ENCODE data around the gene HCN4. TPM values are rescaled to one million over a fixed set of nuclear protein-coding genes. Genes with fewer than 3 reads are reported as not detected.

HCN4 gene
- total RNA-seq, 4 donors from 2014 or later = not detected

DNA sequence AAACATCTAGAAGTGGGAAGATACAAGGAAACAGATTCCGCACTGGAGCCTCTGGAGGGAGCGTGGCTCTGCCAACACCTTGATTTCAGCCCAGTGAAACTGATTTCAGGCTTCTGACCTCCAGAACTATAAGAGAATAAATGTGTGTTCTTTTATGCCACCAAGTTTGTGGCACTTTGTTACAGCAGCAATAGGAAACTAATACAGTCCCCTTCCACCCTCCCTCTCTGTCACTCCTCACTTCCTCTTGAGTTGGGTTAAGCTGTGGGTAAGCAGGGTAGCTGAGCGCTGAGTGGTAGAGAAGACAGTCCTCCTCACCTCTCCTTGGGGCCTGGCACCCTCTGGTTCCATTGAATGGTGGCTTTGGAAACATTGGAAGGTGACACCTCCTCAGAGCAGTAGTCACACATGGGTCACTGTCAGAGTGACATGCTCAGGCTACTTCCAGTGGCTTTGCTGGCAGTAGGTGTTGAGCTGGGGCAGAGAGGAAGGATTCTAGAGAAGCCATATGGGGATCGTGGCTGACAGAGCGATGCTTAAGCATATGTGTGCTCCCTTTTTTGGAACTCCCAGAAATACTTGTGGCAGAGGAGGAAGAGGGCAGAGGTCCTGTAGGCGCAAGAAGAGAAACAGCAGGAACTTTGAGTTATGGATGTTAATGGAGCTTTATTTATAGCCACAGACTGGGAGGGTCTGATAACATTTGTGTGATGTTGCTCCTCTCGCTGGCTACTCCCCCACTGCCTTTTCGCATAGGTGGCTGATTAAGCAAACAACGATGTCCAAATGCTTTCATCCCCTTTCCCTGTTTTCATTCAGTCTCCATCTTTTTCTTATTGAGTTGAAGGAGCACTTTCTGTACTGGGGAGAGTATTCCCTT lies 14.8 kb upstream of the HCN4 start:
- Histone ChIP-seq H3K27me3 (peaks cover 11 to 19% (median 12%) of the 10 kb centered on the region in 3 donors), H3K9me3 (no peaks in the 10 kb centered on the region), H3K27ac (no peak overlapping the region), H3K4me1 (no peaks in the 10 kb centered on the region), H3K4me3 (no peak overlapping the region), H3K36me3 (no peaks in the 10 kb centered on the region)
- DNase-seq = no peak
- no peak for TF ChIP-seq POLR2A (IDR thresholded peaks at IDR 0.05)
- TF ChIP-seq, protein P1, sequence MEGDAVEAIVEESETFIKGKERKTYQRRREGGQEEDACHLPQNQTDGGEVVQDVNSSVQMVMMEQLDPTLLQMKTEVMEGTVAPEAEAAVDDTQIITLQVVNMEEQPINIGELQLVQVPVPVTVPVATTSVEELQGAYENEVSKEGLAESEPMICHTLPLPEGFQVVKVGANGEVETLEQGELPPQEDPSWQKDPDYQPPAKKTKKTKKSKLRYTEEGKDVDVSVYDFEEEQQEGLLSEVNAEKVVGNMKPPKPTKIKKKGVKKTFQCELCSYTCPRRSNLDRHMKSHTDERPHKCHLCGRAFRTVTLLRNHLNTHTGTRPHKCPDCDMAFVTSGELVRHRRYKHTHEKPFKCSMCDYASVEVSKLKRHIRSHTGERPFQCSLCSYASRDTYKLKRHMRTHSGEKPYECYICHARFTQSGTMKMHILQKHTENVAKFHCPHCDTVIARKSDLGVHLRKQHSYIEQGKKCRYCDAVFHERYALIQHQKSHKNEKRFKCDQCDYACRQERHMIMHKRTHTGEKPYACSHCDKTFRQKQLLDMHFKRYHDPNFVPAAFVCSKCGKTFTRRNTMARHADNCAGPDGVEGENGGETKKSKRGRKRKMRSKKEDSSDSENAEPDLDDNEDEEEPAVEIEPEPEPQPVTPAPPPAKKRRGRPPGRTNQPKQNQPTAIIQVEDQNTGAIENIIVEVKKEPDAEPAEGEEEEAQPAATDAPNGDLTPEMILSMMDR (IDR thresholded peaks at IDR 0.05 in 4 of 5, conservative IDR thresholded peaks at IDR 0.05 in 1 of 5) = no peak
- intact Hi-C loops (cut with DNase I; ENCODE audit: low total_unique reads) = no loop called here
- in situ Hi-C loops (cut with MboI; ENCODE audit: low sequenced_read_pairs in 4 of 4) = no loop called here
- no peak for ATAC-seq

DNA sequence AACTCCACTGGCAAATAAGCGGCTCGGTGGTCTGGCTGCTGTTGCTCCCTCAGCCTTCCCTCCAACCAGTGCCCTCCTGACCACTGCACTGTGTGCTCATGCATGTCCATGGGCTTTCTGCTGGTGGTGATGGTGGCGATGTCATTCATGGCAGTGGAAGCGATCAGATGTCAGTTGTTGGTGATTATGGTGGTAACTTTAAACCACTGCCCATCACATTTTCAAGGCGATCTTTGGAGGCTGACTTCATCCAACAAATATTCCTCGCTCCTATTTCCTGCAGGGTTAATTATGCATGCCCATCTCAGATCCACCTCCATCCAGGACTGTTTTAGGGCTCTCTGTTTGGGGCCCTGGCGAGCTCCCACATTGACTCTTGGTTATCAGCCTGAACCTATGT lies 13.4 kb upstream of the HCN4 start:
- peaks cover 11 to 19% (median 12%) of the 10 kb centered on the region in 3 donors for H3K27me3 ChIP-seq
- no peak for TF ChIP-seq POLR2A (IDR thresholded peaks at IDR 0.05)
- TF ChIP-seq, protein P1 (IDR thresholded peaks at IDR 0.05 in 4 of 5, conservative IDR thresholded peaks at IDR 0.05 in 1 of 5) = no peak
- no peaks in the 10 kb centered on the region for H3K4me1 ChIP-seq
- H3K27ac ChIP-seq = no peak overlapping the region
- no peaks in the 10 kb centered on the region for H3K36me3 ChIP-seq
- no peak overlapping the region for H3K4me3 ChIP-seq
- no peak for ATAC-seq
- in situ Hi-C loops (cut with MboI; ENCODE audit: low sequenced_read_pairs in 4 of 4) (no loop called here), intact Hi-C loops (cut with DNase I; ENCODE audit: low total_unique reads) (no loop called here)
- no peak for DNase-seq
- H3K9me3 ChIP-seq = no peaks in the 10 kb centered on the region

DNA sequence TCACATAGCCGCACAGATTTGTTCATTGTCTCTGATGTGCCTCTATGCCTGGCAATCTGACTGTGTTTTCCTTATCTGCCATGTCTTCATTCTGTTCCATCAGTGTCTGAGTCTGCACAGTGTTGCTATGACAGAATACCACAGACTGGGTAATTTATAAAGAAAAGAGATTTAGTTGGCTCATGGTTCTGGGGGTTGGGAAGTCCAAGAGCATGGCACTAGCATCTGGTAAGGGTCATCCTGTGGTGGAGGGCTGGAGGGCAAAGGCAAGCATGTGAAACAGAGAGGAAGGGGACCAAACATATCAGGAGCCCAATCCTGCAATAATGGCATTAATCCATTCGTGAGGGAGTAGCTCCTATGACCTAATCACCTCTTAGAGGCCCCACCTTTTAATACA lies 11.9 kb upstream of the HCN4 start:
- no peak for TF ChIP-seq POLR2A (IDR thresholded peaks at IDR 0.05)
- TF ChIP-seq, protein P1 (IDR thresholded peaks at IDR 0.05 in 4 of 5, conservative IDR thresholded peaks at IDR 0.05 in 1 of 5) = no peak
- intact Hi-C loops (cut with DNase I; ENCODE audit: low total_unique reads) (no loop called here), in situ Hi-C loops (cut with MboI; ENCODE audit: low sequenced_read_pairs in 4 of 4) (no loop called here)
- Histone ChIP-seq H3K27me3 (peaks cover 4 to 16% (median 11%) of the 10 kb centered on the region in 3 donors), H3K4me3 (no peak overlapping the region), H3K9me3 (no peaks in the 10 kb centered on the region), H3K36me3 (no peaks in the 10 kb centered on the region), H3K27ac (no peak overlapping the region), H3K4me1 (no peaks in the 10 kb centered on the region)
- ATAC-seq (no peak), DNase-seq (no peak)

GRCh38 chr15:73378089-73378488 lies 9.3 kb upstream of the HCN4 start:
- Histone ChIP-seq H3K9me3 (no peaks in the 10 kb centered on the region), H3K27me3 (peaks cover 10 to 18% (median 12%) of the 10 kb centered on the region in 3 donors), H3K36me3 (no peaks in the 10 kb centered on the region), H3K27ac (no peak overlapping the region), H3K4me1 (no peaks in the 10 kb centered on the region), H3K4me3 (no peak overlapping the region)
- ATAC-seq (no peak), DNase-seq (no peak)
- TF ChIP-seq POLR2A (IDR thresholded peaks at IDR 0.05) = no peak
- TF ChIP-seq, protein P1 (IDR thresholded peaks at IDR 0.05 in 4 of 5, conservative IDR thresholded peaks at IDR 0.05 in 1 of 5) = no peak
- in situ Hi-C loops (cut with MboI; ENCODE audit: low sequenced_read_pairs in 4 of 4) (no loop called here), intact Hi-C loops (cut with DNase I; ENCODE audit: low total_unique reads) (no loop called here)
